ENCODE data around the gene CCL3.

CCL3 gene

DNA sequence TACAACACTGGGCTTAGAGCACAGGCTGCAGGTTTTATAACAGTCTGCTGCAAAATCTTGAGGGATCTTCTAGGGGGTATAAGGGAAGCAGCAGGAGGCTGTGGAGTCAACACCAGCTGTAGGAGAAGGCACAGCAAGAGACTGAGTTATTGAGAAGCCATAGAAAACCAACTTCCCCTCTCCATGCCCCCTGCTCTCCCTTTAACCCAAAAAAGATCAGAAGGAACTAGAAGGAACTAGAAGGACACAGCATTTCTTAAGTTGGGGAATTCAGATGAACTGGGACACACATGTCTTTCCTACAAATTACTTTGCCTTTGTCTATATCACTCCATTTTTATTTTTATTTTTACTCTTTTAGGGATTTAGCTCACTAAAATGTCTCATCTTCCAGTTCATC, 32.0 kb downstream of the CCL3 start:
- no peak for DNase-seq (ENCODE audit: low read depth)
- H3K4me3 ChIP-seq (ENCODE audit: low read length) = no peak overlapping the region
- TF ChIP-seq, protein P1, sequence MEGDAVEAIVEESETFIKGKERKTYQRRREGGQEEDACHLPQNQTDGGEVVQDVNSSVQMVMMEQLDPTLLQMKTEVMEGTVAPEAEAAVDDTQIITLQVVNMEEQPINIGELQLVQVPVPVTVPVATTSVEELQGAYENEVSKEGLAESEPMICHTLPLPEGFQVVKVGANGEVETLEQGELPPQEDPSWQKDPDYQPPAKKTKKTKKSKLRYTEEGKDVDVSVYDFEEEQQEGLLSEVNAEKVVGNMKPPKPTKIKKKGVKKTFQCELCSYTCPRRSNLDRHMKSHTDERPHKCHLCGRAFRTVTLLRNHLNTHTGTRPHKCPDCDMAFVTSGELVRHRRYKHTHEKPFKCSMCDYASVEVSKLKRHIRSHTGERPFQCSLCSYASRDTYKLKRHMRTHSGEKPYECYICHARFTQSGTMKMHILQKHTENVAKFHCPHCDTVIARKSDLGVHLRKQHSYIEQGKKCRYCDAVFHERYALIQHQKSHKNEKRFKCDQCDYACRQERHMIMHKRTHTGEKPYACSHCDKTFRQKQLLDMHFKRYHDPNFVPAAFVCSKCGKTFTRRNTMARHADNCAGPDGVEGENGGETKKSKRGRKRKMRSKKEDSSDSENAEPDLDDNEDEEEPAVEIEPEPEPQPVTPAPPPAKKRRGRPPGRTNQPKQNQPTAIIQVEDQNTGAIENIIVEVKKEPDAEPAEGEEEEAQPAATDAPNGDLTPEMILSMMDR (conservative IDR thresholded peaks at IDR 0.05; ENCODE audit: low read depth, low read length) = no peak

DNA sequence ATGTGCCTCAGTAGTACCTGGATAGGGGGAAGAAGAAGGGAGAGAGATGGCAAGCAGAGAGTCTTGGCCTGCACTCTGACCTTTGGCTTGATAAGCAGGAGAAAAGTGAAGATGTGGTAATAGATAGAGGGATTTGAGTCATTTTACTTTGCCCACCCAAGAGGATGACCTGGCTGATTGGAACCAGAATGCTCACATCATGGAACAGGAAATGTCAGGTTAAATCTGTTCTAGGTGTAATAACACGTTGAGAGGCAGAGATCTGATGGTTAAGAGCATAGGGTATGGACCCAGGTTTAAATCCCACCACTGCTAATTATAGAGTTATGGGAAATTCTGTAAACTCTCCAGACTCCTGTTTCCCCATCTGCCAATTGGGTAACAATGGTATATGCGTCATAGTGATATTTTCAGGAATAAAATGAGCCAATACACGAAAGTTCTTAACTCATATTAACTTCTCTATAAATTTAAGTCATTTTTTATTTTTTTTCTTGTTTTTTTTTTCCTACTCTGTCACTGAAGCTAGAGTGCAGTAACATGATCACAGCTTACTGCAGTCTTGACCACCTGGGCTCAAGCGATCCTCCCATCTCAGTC, 33.9 kb downstream of the CCL3 start:
- no peak for DNase-seq (ENCODE audit: low read depth)
- TF ChIP-seq, protein P1 (conservative IDR thresholded peaks at IDR 0.05; ENCODE audit: low read depth, low read length) = no peak
- no peak overlapping the region for H3K4me3 ChIP-seq (ENCODE audit: low read length)

DNA sequence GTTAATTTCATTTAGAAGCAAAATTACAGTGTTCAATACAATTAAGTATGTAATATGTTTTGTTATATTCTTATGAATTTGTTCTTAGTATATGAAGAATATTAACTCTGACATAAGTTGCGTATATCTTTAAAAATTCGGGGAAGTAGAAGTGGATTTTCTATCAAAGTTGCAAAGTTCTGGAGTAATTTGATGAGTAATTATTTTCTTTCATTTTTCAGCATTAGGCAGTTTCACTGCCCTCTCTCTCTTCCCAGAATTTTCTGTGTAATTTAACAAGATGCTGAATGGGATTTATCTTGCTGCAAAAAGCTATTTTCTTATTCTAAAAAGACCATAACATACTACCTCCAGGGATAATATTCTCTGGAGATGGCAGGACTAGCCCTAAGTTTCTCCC, 34.8 kb downstream of the CCL3 start:
- DNase-seq (ENCODE audit: low read depth) = no peak
- TF ChIP-seq, protein P1 (conservative IDR thresholded peaks at IDR 0.05; ENCODE audit: low read depth, low read length) = no peak
- no peak overlapping the region for H3K4me3 ChIP-seq (ENCODE audit: low read length)

DNA sequence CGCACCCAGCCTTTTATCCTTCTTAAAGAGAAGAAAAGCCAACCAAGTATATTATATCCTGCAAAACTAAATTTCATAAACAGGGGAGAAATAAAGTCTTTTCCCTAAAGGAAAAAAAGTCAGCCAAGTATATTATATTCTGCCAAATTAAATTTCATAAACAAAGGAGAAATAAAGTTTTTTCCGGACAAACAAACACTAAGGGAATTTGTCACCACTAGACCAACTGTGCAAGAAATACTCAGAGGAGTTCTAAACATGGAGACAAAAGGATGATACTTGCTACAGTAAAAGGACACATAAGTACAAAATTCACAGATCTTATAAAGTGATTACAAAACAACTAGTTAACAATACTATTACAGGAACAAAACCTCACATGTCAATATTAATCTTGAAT, 40.3 kb downstream of the CCL3 start:
- no peak for DNase-seq (ENCODE audit: low read depth)
- TF ChIP-seq, protein P1 (conservative IDR thresholded peaks at IDR 0.05; ENCODE audit: low read depth, low read length) = no peak

DNA sequence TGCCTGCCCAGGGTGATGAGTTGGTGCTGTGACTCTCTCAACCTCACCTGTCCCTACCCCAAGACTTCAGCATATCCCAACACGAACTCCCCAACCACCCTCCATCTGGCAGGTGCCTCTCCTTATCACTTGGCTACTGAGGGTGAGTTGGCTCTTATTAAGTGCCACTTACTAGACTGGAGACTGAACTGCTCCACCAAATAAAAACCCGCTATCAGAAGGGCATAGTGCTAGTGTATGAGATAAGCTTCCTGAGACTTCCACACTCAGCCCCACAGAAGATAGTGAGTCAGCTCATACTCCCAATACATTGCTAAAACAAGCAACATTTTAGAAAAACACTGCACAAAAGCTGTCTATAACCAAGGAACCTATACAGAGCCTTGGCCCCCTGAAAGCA, 41.9 kb downstream of the CCL3 start:
- no peak overlapping the region for H3K4me3 ChIP-seq (ENCODE audit: low read length)
- TF ChIP-seq, protein P1 (conservative IDR thresholded peaks at IDR 0.05; ENCODE audit: low read depth, low read length) = no peak
- DNase-seq (ENCODE audit: low read depth) = no peak

More for the DNA sequence above, 40.3 kb downstream of the CCL3 start:
- H3K4me3 ChIP-seq (ENCODE audit: low read length) = no peak overlapping the region
